Naive thymus-derived CD8-positive, alpha-beta T cell (primary cell): ENCODE results near the gene NEDD4. TPM values are rescaled to one million over a fixed set of nuclear protein-coding genes. Genes with fewer than 3 reads are reported as not detected.

Experiments
- ATAC-seq, 2 donors: fragments of 150-1000 bp; cut with Tn5 transposase in 1 of 2; sonication (Bioruptor Pico), chemical (Tn5 transposase) in 1 of 2; 1 replicate in 1 of 2; 2 replicates in 1 of 2; pipeline ENCODE4 v1.10.0; 2021; ENCODE audit warnings: mild to moderate bottlenecking in 2 of 2, moderate library complexity in 2 of 2
- POLR2A ChIA-PET: fragments of 350-600 bp; sonication (Branson Sonifier 250); formaldehyde crosslinking; loops from one replicate; lab custom pipeline; 2021; ENCODE audit warnings: antibody characterized with exemption; lab: Charles Lee
- DNase-seq, 10 donors: peaks; one replicate each; pipeline versions ENCODE4 v3.0.0 to v3.0.0-alpha.2; 2020 to 2022
- H3K27ac Mint-ChIP-seq, 10 donors: one replicate each; pipeline ENCODE4 v1.8.0; 2020 to 2022; ENCODE audit warnings: mild to moderate bottlenecking in 10 of 10, mixed read lengths in 10 of 10, moderate library complexity in 4 of 10, inconsistent platforms in 1 of 10
- H3K27me3 Mint-ChIP-seq, 5 donors: one replicate each; pipeline ENCODE4 v1.8.0; 2021 to 2022; ENCODE audit warnings: mixed read lengths in 5 of 5
- H3K36me3 Mint-ChIP-seq, 3 donors: one replicate each; pipeline ENCODE4 v1.8.0; 2020 to 2022; ENCODE audit warnings: mixed read lengths in 3 of 3, mild to moderate bottlenecking in 2 of 3, inconsistent platforms in 1 of 3
- H3K4me1 Mint-ChIP-seq, 4 donors: one replicate each; pipeline ENCODE4 v1.8.0; 2021 to 2022; ENCODE audit warnings: mixed read lengths in 4 of 4
- H3K4me3 Mint-ChIP-seq, 10 donors: one replicate each; pipeline ENCODE4 v1.8.0; 2020 to 2022; ENCODE audit warnings: mild to moderate bottlenecking in 10 of 10, mixed read lengths in 10 of 10, moderate library complexity in 6 of 10, inconsistent platforms in 1 of 10
- H3K9me3 Mint-ChIP-seq, 9 donors: one replicate each; pipeline ENCODE4 v1.8.0; 2020 to 2022; ENCODE audit warnings: mixed read lengths in 9 of 9, mild to moderate bottlenecking in 3 of 9, inconsistent platforms in 1 of 9, moderate library complexity in 1 of 9
- polyA plus RNA-seq, 3 donors: library from polyadenylated mRNA; unstranded; fragments of 300-500 nt; fragmentation: Illumina TruSeq; gene quantifications; one replicate each; pipeline ENCODE4 v1.2.3, GENCODE V29; 2021
- total RNA-seq, 8 experiments: library from RNA in 2 of 8; stranded (reverse) in 2 of 8; gene quantifications; one replicate each; pipeline ENCODE4 v1.2.3 and lab custom pipeline; 2021 to 2026

The NEDD4 gene
- total and polyA plus RNA-seq, 5 experiments from 2014 or later: 2.3 to 4.6 (median 3.7) TPM

- Mint-ChIP-seq H3K4me3 (no peak overlapping the region), H3K9me3 (peaks cover 4 to 30% (median 16%) of the 10 kb centered on the region in 9 donors), H3K27me3 (peaks cover 0 to 1% (median 0%) of the 10 kb centered on the region in 5 donors), H3K4me1 (peaks cover 0 to 4% (median 2%) of the 10 kb centered on the region in 4 donors), H3K36me3 (peaks cover 6 to 41% (median 28%) of the 10 kb centered on the region in 3 donors), H3K27ac (no peak overlapping the region)
- DNase-seq (no peak), ATAC-seq (no peak)
- POLR2A ChIA-PET: no interaction called here
These were observed 51.1 kb downstream of the NEDD4 start for GRCh38 chr15:55942332-55942731.

- Mint-ChIP-seq H3K27me3 (no peaks in the 10 kb centered on the region), H3K36me3 (peaks cover 2 to 21% (median 17%) of the 10 kb centered on the region in 3 donors), H3K4me1 (peaks cover 0 to 8% (median 2%) of the 10 kb centered on the region in 4 donors), H3K27ac (peak overlapping the region in 2 of 10 donors; percentile 4 to 62), H3K4me3 (no peak overlapping the region), H3K9me3 (peaks cover 3 to 27% (median 11%) of the 10 kb centered on the region in 9 donors)
- DNase-seq: peak in 4 of 10 donors; percentile 5 to 52 (median 20)
- POLR2A ChIA-PET: no interaction called here
- no peak for ATAC-seq
These were observed 56.4 kb downstream of the NEDD4 start for GRCh38 chr15:55937040-55937439.

GRCh38 chr15:55928955-55929354 is 64.5 kb downstream of the NEDD4 start:
- POLR2A ChIA-PET: no interaction called here
- no peak overlapping the region for H3K4me3 Mint-ChIP-seq
- H3K4me1 Mint-ChIP-seq: peaks cover 0 to 2% (median 0%) of the 10 kb centered on the region in 4 donors
- H3K27ac Mint-ChIP-seq: no peak overlapping the region
- no peak for DNase-seq
- peaks cover 0 to 11% (median 7%) of the 10 kb centered on the region in 9 donors for H3K9me3 Mint-ChIP-seq
- ATAC-seq: no peak
- no peaks in the 10 kb centered on the region for H3K27me3 Mint-ChIP-seq
- H3K36me3 Mint-ChIP-seq: peaks cover 0 to 11% (median 8%) of the 10 kb centered on the region in 3 donors

- POLR2A ChIA-PET: no interaction called here
- ATAC-seq: no peak
- H3K4me3 Mint-ChIP-seq: no peak overlapping the region
- peaks cover 0 to 3% (median 0%) of the 10 kb centered on the region in 9 donors for H3K9me3 Mint-ChIP-seq
- H3K27ac Mint-ChIP-seq: no peak overlapping the region
- DNase-seq: no peak
- peaks cover 0 to 5% (median 0%) of the 10 kb centered on the region in 3 donors for H3K36me3 Mint-ChIP-seq
- no peaks in the 10 kb centered on the region for H3K27me3 Mint-ChIP-seq
- peaks cover 0 to 2% (median 0%) of the 10 kb centered on the region in 4 donors for H3K4me1 Mint-ChIP-seq
These were observed 71.7 kb downstream of the NEDD4 start for GRCh38 chr15:55921744-55922143.

- no peaks in the 10 kb centered on the region for H3K27me3 Mint-ChIP-seq
- no peaks in the 10 kb centered on the region for H3K9me3 Mint-ChIP-seq
- ATAC-seq: peak in 1 of 2 donors; percentile 59
- H3K4me3 Mint-ChIP-seq: no peak overlapping the region
- DNase-seq: peak in 2 of 10 donors; percentile 25 to 29
- H3K27ac Mint-ChIP-seq: no peak overlapping the region
- H3K4me1 Mint-ChIP-seq: no peaks in the 10 kb centered on the region
- POLR2A ChIA-PET: interaction anchor here (0.7 kb wide), 1 partner anchor 108 kb away, joined by 3 read pairs; no protein-coding TSS in a partner anchor
- no peaks in the 10 kb centered on the region for H3K36me3 Mint-ChIP-seq
These were observed 75.5 kb downstream of the NEDD4 start for GRCh38 chr15:55917881-55918296.

GRCh38 chr15:55916666-55917409 is 76.6 kb downstream of the NEDD4 start:
- ATAC-seq: no peak
- Mint-ChIP-seq H3K27ac (no peak overlapping the region), H3K27me3 (no peaks in the 10 kb centered on the region), H3K36me3 (no peaks in the 10 kb centered on the region), H3K4me1 (no peaks in the 10 kb centered on the region), H3K4me3 (no peak overlapping the region), H3K9me3 (no peaks in the 10 kb centered on the region)
- DNase-seq: no peak
- POLR2A ChIA-PET: interaction anchor here (0.5 kb wide), 1 partner anchor 31 kb away, joined by 5 read pairs; no protein-coding TSS in a partner anchor

GRCh38 chr15:55915876-55916567 is 77.4 kb downstream of the NEDD4 start:
- H3K4me1 Mint-ChIP-seq: no peaks in the 10 kb centered on the region
- peaks cover 0 to 2% (median 0%) of the 10 kb centered on the region in 5 donors for H3K27me3 Mint-ChIP-seq
- DNase-seq (no peak), ATAC-seq (no peak)
- H3K9me3 Mint-ChIP-seq: no peaks in the 10 kb centered on the region
- no peaks in the 10 kb centered on the region for H3K36me3 Mint-ChIP-seq
- H3K27ac Mint-ChIP-seq: no peak overlapping the region
- POLR2A ChIA-PET: interaction anchor here (0.5 kb wide), 1 partner anchor 30 kb away, joined by 5 read pairs; no protein-coding TSS in a partner anchor
- no peak overlapping the region for H3K4me3 Mint-ChIP-seq

- ATAC-seq: no peak
- POLR2A ChIA-PET: no interaction called here
- Mint-ChIP-seq H3K27me3 (peaks cover 0 to 2% (median 0%) of the 10 kb centered on the region in 5 donors), H3K27ac (no peak overlapping the region), H3K4me3 (no peak overlapping the region), H3K36me3 (no peaks in the 10 kb centered on the region), H3K4me1 (no peaks in the 10 kb centered on the region), H3K9me3 (no peaks in the 10 kb centered on the region)
- no peak for DNase-seq
These were observed 78.2 kb downstream of the NEDD4 start for GRCh38 chr15:55915221-55915620.

GRCh38 chr15:55914446-55914845 is 79.0 kb downstream of the NEDD4 start:
- Mint-ChIP-seq H3K9me3 (no peaks in the 10 kb centered on the region), H3K4me3 (no peak overlapping the region), H3K36me3 (no peaks in the 10 kb centered on the region), H3K27me3 (peaks cover 0 to 2% (median 0%) of the 10 kb centered on the region in 5 donors), H3K27ac (no peak overlapping the region), H3K4me1 (no peaks in the 10 kb centered on the region)
- no peak for DNase-seq
- ATAC-seq: no peak
- POLR2A ChIA-PET: no interaction called here

GRCh38 chr15:55912982-55913381 is 80.4 kb downstream of the NEDD4 start:
- H3K27ac Mint-ChIP-seq: no peak overlapping the region
- no peak overlapping the region for H3K4me3 Mint-ChIP-seq
- DNase-seq (no peak), ATAC-seq (no peak)
- H3K36me3 Mint-ChIP-seq: no peaks in the 10 kb centered on the region
- POLR2A ChIA-PET: no interaction called here
- H3K27me3 Mint-ChIP-seq: peaks cover 0 to 2% (median 0%) of the 10 kb centered on the region in 5 donors
- no peaks in the 10 kb centered on the region for H3K4me1 Mint-ChIP-seq
- H3K9me3 Mint-ChIP-seq: no peaks in the 10 kb centered on the region

GRCh38 chr15:55909036-55909811 is 84.2 kb downstream of the NEDD4 start:
- Mint-ChIP-seq H3K4me3 (no peak overlapping the region), H3K36me3 (no peaks in the 10 kb centered on the region), H3K27me3 (peaks cover 0 to 2% (median 0%) of the 10 kb centered on the region in 5 donors), H3K27ac (peak overlapping the region in 1 of 10 donors; percentile 18), H3K4me1 (no peaks in the 10 kb centered on the region), H3K9me3 (no peaks in the 10 kb centered on the region)
- DNase-seq (no peak), ATAC-seq (no peak)
- POLR2A ChIA-PET: no interaction called here

GRCh38 chr15:55907797-55908196 is 85.6 kb downstream of the NEDD4 start:
- POLR2A ChIA-PET: no interaction called here
- ATAC-seq: no peak
- Mint-ChIP-seq H3K36me3 (no peaks in the 10 kb centered on the region), H3K9me3 (no peaks in the 10 kb centered on the region), H3K4me1 (no peaks in the 10 kb centered on the region), H3K4me3 (no peak overlapping the region), H3K27me3 (peaks cover 0 to 2% (median 0%) of the 10 kb centered on the region in 5 donors), H3K27ac (no peak overlapping the region)
- DNase-seq: no peak
